Measurements from ENCODE around the gene KRTAP4-7.

DNA sequence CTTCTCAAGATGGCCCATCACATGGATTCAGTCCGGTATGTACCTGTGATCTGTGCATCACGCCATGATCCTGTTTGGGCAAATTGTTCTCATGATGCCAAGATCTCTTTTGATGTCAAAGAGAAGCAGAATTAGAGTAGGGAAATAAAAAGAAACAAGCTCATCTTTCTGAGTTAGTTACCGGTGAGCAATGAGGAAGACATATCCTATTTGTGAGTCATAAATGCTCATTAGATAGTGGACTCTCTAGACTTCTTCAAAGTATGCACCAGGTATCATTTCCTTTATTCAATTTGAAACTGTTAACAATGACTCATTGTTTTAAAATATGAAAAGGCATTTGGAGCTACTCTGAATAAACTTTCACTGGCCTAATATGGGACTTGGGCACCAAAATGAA lies 48.0 kb downstream of the KRTAP4-7 start:
- TF ChIP-seq, protein P1, sequence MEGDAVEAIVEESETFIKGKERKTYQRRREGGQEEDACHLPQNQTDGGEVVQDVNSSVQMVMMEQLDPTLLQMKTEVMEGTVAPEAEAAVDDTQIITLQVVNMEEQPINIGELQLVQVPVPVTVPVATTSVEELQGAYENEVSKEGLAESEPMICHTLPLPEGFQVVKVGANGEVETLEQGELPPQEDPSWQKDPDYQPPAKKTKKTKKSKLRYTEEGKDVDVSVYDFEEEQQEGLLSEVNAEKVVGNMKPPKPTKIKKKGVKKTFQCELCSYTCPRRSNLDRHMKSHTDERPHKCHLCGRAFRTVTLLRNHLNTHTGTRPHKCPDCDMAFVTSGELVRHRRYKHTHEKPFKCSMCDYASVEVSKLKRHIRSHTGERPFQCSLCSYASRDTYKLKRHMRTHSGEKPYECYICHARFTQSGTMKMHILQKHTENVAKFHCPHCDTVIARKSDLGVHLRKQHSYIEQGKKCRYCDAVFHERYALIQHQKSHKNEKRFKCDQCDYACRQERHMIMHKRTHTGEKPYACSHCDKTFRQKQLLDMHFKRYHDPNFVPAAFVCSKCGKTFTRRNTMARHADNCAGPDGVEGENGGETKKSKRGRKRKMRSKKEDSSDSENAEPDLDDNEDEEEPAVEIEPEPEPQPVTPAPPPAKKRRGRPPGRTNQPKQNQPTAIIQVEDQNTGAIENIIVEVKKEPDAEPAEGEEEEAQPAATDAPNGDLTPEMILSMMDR (conservative IDR thresholded peaks at IDR 0.05; ENCODE audit: low read depth, low read length) = no peak
- no peak for TF ChIP-seq EZH2 (IDR thresholded peaks at IDR 0.05; ENCODE audit: low read length, unreplicated experiment)

Data from PC-3 (cell line).